ENCODE data around the gene ELF1.

ELF1 gene

GRCh38 chr13:41026788-41027187 lies 7.7 kb upstream of the ELF1 start:
- TF ChIP-seq GATA3 (IDR thresholded peaks at IDR 0.05; ENCODE audit: low read depth, low read length) (no peak), GATA2 (IDR thresholded peaks at IDR 0.05; ENCODE audit: low read depth, low read length) (no peak)

- TF ChIP-seq GATA3 (IDR thresholded peaks at IDR 0.05; ENCODE audit: low read depth, low read length): no peak
- no peak for TF ChIP-seq GATA2 (IDR thresholded peaks at IDR 0.05; ENCODE audit: low read depth, low read length)
These were observed 6.4 kb upstream of the ELF1 start for GRCh38 chr13:41025518-41025917.

GRCh38 chr13:41019578-41020347 lies 647 bp upstream of the ELF1 start:
- TF ChIP-seq GATA2 (IDR thresholded peaks at IDR 0.05; ENCODE audit: low read depth, low read length) (no peak), GATA3 (IDR thresholded peaks at IDR 0.05; ENCODE audit: low read depth, low read length) (no peak)

GRCh38 chr13:41018602-41018948 lies 541 bp downstream of the ELF1 start:
- TF ChIP-seq GATA2 (IDR thresholded peaks at IDR 0.05; ENCODE audit: low read depth, low read length) (no peak), GATA3 (IDR thresholded peaks at IDR 0.05; ENCODE audit: low read depth, low read length) (no peak)

GRCh38 chr13:41017817-41018601 lies 1.1 kb downstream of the ELF1 start:
- TF ChIP-seq GATA2 (IDR thresholded peaks at IDR 0.05; ENCODE audit: low read depth, low read length): no peak
- no peak for TF ChIP-seq GATA3 (IDR thresholded peaks at IDR 0.05; ENCODE audit: low read depth, low read length)

GRCh38 chr13:41017159-41017558 lies 2.0 kb downstream of the ELF1 start:
- TF ChIP-seq GATA3 (IDR thresholded peaks at IDR 0.05; ENCODE audit: low read depth, low read length) (no peak), GATA2 (IDR thresholded peaks at IDR 0.05; ENCODE audit: low read depth, low read length) (no peak)

- no peak for TF ChIP-seq GATA3 (IDR thresholded peaks at IDR 0.05; ENCODE audit: low read depth, low read length)
- TF ChIP-seq GATA2 (IDR thresholded peaks at IDR 0.05; ENCODE audit: low read depth, low read length): no peak
These were observed 3.2 kb downstream of the ELF1 start for GRCh38 chr13:41015920-41016319.

- TF ChIP-seq GATA2 (IDR thresholded peaks at IDR 0.05; ENCODE audit: low read depth, low read length) (no peak), GATA3 (IDR thresholded peaks at IDR 0.05; ENCODE audit: low read depth, low read length) (no peak)
These were observed 5.3 kb downstream of the ELF1 start for GRCh38 chr13:41013835-41014234.

GRCh38 chr13:41012536-41012935 lies 6.6 kb downstream of the ELF1 start:
- TF ChIP-seq GATA2 (IDR thresholded peaks at IDR 0.05; ENCODE audit: low read depth, low read length): no peak
- no peak for TF ChIP-seq GATA3 (IDR thresholded peaks at IDR 0.05; ENCODE audit: low read depth, low read length)

- TF ChIP-seq GATA3 (IDR thresholded peaks at IDR 0.05; ENCODE audit: low read depth, low read length) (no peak), GATA2 (IDR thresholded peaks at IDR 0.05; ENCODE audit: low read depth, low read length) (no peak)
These were observed 7.6 kb downstream of the ELF1 start for GRCh38 chr13:41011382-41011956.

- TF ChIP-seq GATA2 (IDR thresholded peaks at IDR 0.05; ENCODE audit: low read depth, low read length): no peak
- TF ChIP-seq GATA3 (IDR thresholded peaks at IDR 0.05; ENCODE audit: low read depth, low read length): no peak
These were observed 10.7 kb downstream of the ELF1 start for GRCh38 chr13:41008349-41008980.

GRCh38 chr13:41007744-41008128 lies 11.4 kb downstream of the ELF1 start:
- no peak for TF ChIP-seq GATA2 (IDR thresholded peaks at IDR 0.05; ENCODE audit: low read depth, low read length)
- no peak for TF ChIP-seq GATA3 (IDR thresholded peaks at IDR 0.05; ENCODE audit: low read depth, low read length)

GRCh38 chr13:41006978-41007743 lies 12.0 kb downstream of the ELF1 start:
- TF ChIP-seq GATA3 (IDR thresholded peaks at IDR 0.05; ENCODE audit: low read depth, low read length): no peak
- TF ChIP-seq GATA2 (IDR thresholded peaks at IDR 0.05; ENCODE audit: low read depth, low read length): no peak

GRCh38 chr13:41006306-41006705 lies 12.8 kb downstream of the ELF1 start:
- no peak for TF ChIP-seq GATA3 (IDR thresholded peaks at IDR 0.05; ENCODE audit: low read depth, low read length)
- TF ChIP-seq GATA2 (IDR thresholded peaks at IDR 0.05; ENCODE audit: low read depth, low read length): no peak

Data from SH-SY5Y (cell line).